HG03378 (cell line): ENCODE data around the gene HTR6.
A peak's percentile ranks its signal among the peaks of the same experiment; 100 is the strongest.

Experiments used
- ATAC-seq: cut with Tn5 transposase; IDR thresholded peaks from one replicate; pipeline ENCODE4 v1.9.1; 2021; ENCODE audit warnings: mild to moderate bottlenecking, moderate library complexity; ENCODE audit not compliant: unreplicated experiment

The HTR6 gene

GRCh38 chr1:19687414-19687813 lies 22.7 kb downstream of the HTR6 start:
- no peak for ATAC-seq

GRCh38 chr1:19688041-19688842 lies 23.6 kb downstream of the HTR6 start:
- no peak for ATAC-seq

GRCh38 chr1:19689085-19689757 lies 24.5 kb downstream of the HTR6 start:
- no peak for ATAC-seq

DNA sequence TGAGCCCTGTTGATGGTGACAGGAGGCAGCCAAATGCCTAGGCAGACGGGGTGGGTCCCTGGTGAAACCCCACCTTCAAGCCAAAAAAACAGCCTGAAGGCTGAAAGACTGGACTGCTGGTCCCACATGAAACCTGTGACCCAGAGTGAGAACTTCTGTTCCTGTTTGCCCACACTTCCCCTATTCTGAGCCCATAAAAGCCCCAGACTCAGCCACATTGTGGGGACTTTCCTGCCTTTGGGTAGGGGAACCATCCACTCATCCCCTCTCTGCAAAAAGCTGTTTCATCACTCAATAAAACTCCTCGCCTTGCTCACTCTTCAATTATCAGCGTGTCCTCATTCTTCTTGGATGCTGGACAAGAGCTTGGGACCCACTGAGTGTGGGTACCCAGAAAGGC lies 25.2 kb downstream of the HTR6 start:
- no peak for ATAC-seq

DNA sequence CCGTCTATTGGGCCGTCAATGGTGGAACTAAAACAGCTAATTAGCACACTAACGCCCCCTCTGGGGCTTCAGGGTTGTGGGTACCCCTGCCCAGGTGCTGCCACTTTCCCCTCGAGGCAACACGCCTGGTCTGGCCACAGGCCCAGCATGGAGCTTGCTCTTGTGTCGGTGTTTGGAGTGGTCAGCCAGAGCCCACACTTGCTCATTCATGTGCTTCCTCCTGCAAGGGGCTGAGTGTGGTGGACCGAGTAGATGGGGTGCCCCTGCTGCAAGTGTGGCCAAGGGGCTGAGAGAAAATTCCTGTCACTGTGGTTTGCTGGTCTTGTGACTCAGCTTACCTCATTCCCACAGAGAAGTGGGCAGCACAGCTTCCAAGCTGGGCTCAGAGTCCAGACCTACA lies 25.7 kb downstream of the HTR6 start:
- ATAC-seq: no peak

- no peak for ATAC-seq
Measured at GRCh38 chr1:19694298-19694697, 29.6 kb downstream of the HTR6 start.

- no peak for ATAC-seq
Measured at GRCh38 chr1:19695772-19696171, 31.1 kb downstream of the HTR6 start.

DNA sequence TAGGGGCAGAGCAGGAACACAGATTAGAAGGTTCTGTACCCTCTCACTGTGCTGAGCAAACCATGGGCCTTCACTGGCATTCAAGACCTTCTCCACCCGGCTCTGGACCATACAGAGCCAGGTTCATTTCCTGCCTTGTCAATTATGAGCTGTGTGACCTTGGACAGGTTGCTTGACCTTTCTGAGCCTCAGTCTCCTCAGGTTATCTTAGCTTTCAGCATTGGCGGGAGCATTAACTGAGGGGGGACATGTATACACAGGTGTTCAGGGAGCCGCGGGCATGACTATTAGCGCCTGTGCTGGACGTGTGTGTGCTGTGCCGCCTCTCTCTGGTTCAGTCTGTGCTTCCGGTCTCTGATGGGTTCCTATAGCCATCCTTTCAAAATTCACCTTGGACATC lies 32.1 kb downstream of the HTR6 start:
- no peak for ATAC-seq

GRCh38 chr1:19698181-19698580 lies 33.5 kb downstream of the HTR6 start:
- ATAC-seq: no peak

DNA sequence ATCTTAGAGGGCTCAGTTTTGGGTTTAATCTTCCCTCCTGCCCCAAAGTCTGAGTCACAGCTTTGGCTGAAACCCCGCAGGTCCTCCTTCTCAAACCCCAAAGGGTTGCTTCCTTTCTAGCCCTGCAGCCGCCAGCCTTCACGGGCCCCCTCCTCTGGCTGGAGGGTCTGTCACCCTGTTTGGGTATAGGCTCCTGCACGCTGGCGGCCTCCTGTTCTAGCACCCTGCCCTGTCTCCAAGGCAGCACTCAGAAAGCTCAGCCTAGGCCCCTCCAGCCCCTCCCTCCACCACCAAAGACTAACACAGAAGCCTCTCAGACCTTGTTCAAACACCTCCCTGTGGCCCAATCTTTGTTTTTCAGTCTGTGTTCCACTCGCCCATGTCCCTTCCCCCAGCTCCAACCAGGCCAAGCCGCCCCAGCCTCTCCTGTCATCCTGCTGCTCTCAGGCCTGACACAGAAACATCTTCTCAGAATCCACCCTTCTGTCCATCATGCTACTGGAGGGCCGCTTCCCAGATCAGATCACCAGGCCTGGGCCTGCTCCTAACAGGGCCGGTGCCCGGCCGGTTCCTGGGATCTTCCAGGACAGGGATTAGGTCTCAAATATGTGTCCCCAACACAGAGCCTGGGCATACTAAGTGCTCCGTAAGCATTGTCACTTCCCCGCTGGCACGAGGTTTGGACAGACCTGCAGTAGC lies 35.6 kb downstream of the HTR6 start:
- ATAC-seq: no peak

GRCh38 chr1:19703280-19703679 lies 38.6 kb downstream of the HTR6 start:
- ATAC-seq: no peak

DNA sequence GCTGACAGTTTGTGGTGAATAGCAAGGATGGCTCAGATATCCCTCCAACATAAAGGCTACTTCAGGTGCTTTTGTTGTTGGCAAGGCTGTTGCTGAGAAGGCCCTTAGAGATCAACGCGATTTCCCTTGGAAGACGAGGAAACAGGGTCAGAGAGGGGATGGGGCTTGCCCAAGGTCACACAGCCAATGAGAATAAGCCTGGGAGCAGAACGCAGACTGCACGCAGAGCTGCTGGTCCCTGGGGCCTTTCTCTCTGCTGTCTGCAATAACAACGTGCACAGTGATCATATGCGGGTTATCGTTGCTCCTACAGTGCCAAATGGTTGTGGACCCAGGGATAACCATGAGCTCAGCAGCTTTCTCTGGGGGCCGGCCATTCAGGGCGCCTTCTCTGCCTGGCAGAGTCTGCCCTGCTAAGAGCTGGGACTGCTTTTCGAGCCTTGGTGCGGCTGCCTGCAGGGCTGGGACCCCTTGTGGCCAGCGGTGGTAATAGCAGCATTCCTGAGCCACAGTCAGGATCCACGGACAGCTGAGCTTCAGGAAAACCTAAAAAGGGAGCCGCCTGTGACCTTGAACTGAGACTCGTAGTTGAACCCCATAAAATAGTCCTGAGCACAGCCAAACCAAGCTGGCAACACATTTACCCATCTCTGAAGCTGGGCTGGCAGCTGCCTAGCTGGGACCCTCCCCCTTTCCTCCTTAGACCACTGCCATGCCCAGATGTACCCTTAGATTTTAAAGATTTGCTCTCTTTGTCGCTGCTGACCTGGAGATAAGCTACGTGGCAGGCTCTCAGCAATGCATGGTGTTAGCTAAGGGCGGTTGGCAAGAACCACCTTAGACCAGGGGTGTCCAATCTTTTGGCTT lies 39.8 kb downstream of the HTR6 start:
- no peak for ATAC-seq

GRCh38 chr1:19705464-19705863 lies 40.8 kb downstream of the HTR6 start:
- ATAC-seq: no peak

DNA sequence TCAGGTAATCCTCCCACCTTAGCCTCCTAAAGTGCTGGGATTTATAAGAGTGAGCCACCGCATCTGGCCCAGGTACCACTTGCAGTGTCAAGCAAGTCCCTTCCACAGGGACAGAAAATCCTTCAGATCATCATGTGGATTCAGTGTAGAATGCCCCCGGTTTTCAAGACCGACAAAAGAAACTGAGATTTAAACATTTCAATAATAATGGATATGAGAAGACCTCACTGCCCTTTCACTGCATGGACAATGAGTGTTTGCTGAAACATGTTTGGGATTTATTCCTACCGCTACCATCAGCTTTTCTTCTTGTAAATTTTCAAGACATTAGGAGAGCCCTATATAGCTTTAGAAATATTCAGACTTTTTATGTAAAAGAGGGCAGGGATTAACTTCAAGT lies 41.5 kb downstream of the HTR6 start:
- ATAC-seq: no peak

GRCh38 chr1:19708567-19709110 lies 44.0 kb downstream of the HTR6 start:
- no peak for ATAC-seq

GRCh38 chr1:19709260-19709793 lies 44.7 kb downstream of the HTR6 start:
- ATAC-seq: no peak

DNA sequence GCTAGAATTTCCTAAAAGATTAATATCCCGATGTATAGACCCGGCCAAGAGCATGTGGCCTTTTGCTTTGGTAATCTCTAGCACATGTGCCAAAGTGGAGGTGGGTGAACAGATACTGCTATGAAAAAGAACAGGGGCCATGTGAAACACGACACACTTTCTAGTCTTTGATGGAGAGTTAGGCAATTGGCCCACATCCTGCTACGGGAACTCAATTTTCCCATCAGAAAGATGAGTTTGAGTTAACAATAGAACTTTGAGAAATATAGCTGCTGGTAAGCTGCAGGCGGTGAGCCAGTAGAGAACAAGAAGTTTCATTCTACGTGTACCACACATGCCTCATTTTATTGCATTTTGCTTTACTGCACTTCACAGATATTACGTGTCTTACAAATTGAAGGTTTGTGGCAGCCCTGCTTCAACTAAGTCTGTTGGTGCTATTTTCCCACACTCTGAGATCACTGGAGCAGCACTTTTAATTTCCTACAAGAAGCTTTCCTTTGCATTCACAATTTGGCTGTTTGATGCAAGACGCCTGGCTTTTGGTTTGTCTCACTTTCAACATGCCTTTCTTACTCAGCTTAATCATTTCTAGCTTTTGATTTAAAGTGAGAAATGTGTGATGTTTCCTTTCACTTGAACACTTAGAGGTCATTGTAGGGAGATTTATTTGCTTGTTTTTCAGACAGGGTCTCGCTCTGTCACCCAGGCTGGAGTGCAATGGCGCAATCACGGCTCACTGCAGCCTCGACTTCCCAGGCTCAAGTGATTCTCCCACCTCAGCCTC lies 46.3 kb downstream of the HTR6 start:
- peak; percentile 56 for ATAC-seq

- ATAC-seq: no peak
Measured at GRCh38 chr1:19712928-19713327, 48.3 kb downstream of the HTR6 start.

- ATAC-seq: peak; percentile 48
Measured at GRCh38 chr1:19715334-19716203, 50.9 kb downstream of the HTR6 start.
